Stimulated activated CD4-positive, alpha-beta T cell treated with anti-CD3 and anti-CD28 coated beads, Interleukin-12 subunit alpha, Interleukin-12 subunit beta, amount 100 ng/mL, for 4 hours (primary cell): ENCODE measurements around the gene EBF3.

Experiments
- DNase-seq: peaks from one replicate; pipeline ENCODE4 v3.0.0-alpha.2; 2020

EBF3 gene

GRCh38 chr10:129868449-129869035 lies 95.5 kb downstream of the EBF3 start:
- no peak for DNase-seq

- no peak for DNase-seq
Measured at GRCh38 chr10:129867631-129868179, 96.4 kb downstream of the EBF3 start.

GRCh38 chr10:129866894-129867293 lies 97.2 kb downstream of the EBF3 start:
- no peak for DNase-seq

DNA sequence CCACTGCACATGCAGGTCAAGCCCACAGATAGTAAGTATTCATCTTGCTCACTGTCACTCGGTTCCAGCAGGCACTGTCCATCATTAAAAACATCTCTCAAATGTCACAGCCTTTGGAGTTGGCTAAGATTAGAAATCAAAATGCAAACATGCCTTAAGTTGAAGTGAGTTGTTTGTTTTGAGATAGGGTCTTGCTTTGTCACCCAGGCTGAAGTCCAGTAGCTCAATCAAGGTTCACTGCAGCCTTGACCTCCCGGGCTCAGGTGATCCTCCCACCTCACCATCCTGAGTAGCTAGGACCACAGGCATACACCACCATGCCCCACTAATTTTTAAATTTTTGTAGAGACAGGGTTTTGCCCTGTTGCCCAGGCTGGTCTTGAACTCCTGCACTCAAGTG lies 98.1 kb downstream of the EBF3 start:
- DNase-seq: no peak

DNA sequence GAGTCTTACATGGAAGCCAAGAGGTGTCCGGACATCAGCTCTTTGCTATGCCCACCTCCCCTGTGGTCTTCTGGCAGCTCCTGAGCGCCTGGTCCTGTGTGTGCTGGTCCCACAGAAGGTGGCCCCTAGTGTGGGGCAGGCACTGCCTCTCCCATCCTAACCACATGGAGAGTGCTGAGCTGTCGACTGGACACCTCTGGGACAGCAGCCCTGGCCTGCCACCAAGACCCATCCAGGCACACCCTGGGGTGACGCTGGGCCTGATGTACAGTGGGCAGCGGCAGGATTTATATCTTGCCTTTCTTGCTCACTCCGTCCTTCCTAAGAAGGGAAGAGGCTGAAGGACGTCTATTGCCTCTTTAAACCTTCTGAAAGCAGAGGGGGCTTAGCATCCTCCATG lies 98.7 kb downstream of the EBF3 start:
- no peak for DNase-seq

DNA sequence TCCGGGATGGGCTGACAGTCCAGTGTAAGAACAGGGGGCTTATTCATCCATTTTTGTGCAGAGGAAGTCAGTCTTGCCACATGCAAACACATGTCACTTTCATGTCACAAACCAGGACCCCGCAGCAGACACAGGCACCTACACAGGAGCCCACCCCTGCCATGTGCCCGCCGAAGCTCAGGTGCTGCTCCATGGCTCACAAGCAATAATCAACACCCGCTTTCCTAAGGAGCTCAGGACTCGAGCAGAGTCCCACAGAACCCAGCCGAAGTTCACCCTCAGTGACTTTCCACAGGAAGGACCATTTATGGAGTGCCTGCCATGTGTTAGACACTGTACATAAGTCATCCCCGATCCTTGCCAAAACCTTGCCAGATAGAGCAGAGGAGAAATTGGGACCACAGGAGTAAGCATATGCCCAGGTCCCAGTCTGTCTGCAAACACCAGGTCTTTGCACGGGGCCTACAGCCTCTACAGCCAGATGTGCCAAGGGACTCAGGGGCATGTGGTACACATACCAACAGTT lies 99.4 kb downstream of the EBF3 start:
- no peak for DNase-seq

DNA sequence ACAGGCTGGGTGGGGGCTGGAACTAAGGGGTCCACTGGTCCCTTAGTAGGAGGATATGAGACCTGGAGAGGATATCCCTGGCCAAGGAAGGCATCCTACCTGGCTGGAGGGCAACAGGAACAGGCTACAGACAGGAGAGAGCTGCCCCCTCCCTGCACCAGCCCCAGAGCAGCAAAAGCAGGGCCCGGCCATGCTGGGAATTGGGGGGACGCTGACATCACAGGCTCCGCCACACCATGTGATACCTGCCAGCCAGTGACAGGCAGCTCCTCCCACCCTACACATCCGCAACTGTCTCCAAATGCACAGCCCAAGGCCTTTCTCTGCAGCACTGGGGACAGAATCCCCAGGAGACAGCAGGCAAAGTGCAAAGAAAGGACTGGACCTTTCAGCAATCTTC lies 100.0 kb downstream of the EBF3 start:
- DNase-seq: no peak

DNA sequence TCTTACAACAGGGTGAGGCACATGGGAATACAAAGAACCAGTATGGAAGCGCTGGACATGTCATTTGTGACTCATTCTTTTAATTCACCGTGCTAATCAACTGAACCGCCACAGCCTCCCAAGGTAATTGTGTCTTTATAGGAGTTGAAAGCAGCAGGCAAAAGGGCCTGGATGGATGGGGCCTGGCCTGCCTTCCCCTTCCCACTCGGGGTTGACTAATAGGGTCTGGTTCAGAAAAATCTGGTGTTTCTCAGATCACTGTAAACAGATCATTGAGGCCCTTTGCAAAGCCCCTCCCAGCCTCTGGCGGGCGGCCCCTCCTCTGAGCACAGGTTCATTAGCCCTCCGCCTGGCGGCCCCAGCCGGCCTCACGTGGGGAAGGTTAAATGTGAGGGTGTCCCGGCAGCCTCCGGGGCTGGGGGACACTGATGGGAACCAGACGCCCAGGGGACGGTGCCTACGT lies 100.8 kb downstream of the EBF3 start:
- no peak for DNase-seq

- no peak for DNase-seq
Measured at GRCh38 chr10:129861776-129862531, 102.1 kb downstream of the EBF3 start.

- DNase-seq: no peak
Measured at GRCh38 chr10:129860396-129860795, 103.7 kb downstream of the EBF3 start.

- no peak for DNase-seq
Measured at GRCh38 chr10:129859536-129859935, 104.5 kb downstream of the EBF3 start.

GRCh38 chr10:129857242-129857960 lies 106.7 kb downstream of the EBF3 start:
- DNase-seq: no peak

- no peak for DNase-seq
Measured at GRCh38 chr10:129855836-129856563, 108.1 kb downstream of the EBF3 start.

DNA sequence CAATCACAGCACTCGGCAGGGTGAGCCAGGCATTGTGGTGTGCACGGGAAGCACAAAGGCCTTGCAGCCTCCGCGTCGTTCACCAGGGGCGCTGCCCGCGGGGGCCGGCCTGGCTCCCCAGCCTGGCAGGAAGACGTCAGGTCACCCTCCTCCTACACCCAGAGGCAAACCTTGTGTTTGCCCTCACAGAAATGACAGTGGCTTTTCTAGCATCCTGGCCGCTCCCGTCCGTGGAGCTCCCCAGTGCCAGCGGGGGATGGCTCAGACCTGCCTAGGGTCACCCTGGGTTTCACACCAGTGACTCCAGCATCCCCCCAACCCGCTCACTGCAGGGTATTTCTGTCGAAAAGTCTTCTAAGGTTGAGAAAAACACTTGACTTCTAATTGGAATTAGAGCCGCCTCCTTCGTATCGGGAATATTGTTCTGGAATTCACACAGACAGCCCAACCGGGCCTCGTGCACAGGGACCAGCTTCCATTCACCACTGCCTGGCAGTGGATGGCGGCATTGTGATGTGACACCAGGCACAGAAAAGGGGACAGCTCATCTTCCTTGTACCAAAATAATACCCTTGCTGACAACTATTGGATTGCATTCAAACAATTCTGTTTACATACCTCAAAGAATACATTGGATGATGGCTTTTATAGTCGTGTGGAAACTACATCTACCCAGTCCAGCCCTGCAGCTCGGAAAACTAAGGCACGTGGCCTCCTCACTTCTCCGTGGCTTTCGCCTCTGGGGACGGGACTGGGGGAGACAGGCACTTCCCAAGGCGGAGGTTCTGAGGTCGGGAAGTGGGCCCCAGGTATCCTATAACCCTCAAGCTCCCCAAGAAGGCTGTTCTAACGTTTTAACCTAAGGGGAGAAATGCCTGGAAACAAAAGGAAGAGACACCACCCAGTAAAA lies 109.0 kb downstream of the EBF3 start:
- no peak for DNase-seq

GRCh38 chr10:129854158-129854557 lies 109.9 kb downstream of the EBF3 start:
- no peak for DNase-seq

DNA sequence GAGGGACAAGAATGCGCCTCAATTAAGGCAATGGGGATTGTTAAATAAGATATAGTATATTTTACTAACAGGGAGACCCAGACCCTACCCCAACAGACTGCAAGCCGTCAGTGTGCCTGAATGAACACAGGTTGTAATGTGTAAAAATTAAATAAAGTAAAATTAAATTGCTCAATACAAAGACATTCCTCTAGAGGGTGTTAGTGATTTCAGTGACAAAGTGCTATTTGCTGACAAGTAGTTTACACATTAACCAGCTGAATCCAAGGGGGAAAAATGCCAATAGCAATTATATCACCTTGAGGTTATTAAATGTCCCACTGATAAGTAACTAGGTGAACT lies 110.5 kb downstream of the EBF3 start:
- DNase-seq: no peak

- no peak for DNase-seq
Measured at GRCh38 chr10:129852829-129853561, 111.1 kb downstream of the EBF3 start.

GRCh38 chr10:129851941-129852640 lies 112.0 kb downstream of the EBF3 start:
- no peak for DNase-seq

DNA sequence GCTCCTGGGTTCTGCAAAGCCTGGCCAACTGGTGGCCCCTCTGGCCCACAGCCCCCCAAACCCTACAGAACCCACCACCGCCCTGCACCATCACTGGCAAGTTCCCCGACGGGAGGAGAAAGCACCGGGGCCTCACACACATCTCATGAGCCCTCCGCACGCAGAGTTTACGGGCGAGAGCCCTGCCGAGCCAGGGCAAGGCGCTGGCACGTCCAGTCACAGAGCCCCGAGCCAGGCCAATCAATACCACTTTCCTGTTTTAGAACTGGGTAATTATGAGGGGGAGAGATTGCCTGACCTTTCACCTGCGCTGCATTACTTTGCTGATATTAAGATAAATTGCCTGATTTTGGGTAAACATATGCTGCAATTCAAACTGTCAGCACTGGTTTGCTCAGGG lies 113.3 kb downstream of the EBF3 start:
- DNase-seq: no peak

GRCh38 chr10:129850316-129850715 lies 113.8 kb downstream of the EBF3 start:
- DNase-seq: no peak
